HEK293 (cell line): Measurements from ENCODE around the gene ATG10.

Source experiments
- CTCF ChIP-seq: fragments of 450-650 bp; formaldehyde crosslinking; IDR thresholded peaks from 2 replicates; pipeline ENCODE4 v1.5.1; 2016; ENCODE audit warnings: missing biosample characterization, missing genetic modification characterization
- GLIS1 ChIP-seq: fragments of 450-650 bp; formaldehyde crosslinking; IDR thresholded peaks from 2 replicates; pipeline ENCODE4 v1.5.1; 2016; ENCODE audit warnings: missing biosample characterization, missing genetic modification characterization
- KLF9 ChIP-seq: fragments of 450-650 bp; formaldehyde crosslinking; IDR thresholded peaks from 2 replicates; pipeline ENCODE4 v1.5.1; 2016; ENCODE audit warnings: missing biosample characterization, missing genetic modification characterization, low read depth
- TRIM28 ChIP-seq: IDR thresholded peaks from 2 replicates; pipeline ENCODE4 v1.6.1; 2011; ENCODE audit warnings: low read length, control low read depth, borderline replicate concordance
- YY1 ChIP-seq: fragments of 450-650 bp; formaldehyde crosslinking; IDR thresholded peaks from 2 replicates; pipeline ENCODE4 v1.5.1; 2018; ENCODE audit warnings: missing biosample characterization, missing genetic modification characterization
- ZBTB1 ChIP-seq: fragments of 450-650 bp; formaldehyde crosslinking; IDR thresholded peaks from 2 replicates; pipeline ENCODE4 v1.5.1; 2016; ENCODE audit warnings: missing biosample characterization, missing genetic modification characterization
- ZNF148 ChIP-seq: fragments of 450-650 bp; formaldehyde crosslinking; IDR thresholded peaks from 2 replicates; pipeline ENCODE4 v1.5.0; 2017; ENCODE audit warnings: missing biosample characterization, missing genetic modification characterization, borderline replicate concordance
- ZNF292 ChIP-seq: fragments of 450-650 bp; formaldehyde crosslinking; IDR thresholded peaks from 2 replicates; pipeline ENCODE4 v1.5.1; 2016; ENCODE audit warnings: low read depth, missing biosample characterization, missing genetic modification characterization, borderline replicate concordance
- ZNF391 ChIP-seq: fragments of 450-650 bp; formaldehyde crosslinking; IDR thresholded peaks from 2 replicates; pipeline ENCODE4 v1.5.1; 2016; ENCODE audit warnings: low read depth, missing biosample characterization, missing genetic modification characterization, borderline replicate concordance
- ZNF473 ChIP-seq: fragments of 450-650 bp; formaldehyde crosslinking; IDR thresholded peaks from 2 replicates; pipeline ENCODE4 v1.5.1; 2017; ENCODE audit warnings: missing biosample characterization, missing genetic modification characterization
- ZNF658 ChIP-seq: fragments of 450-650 bp; formaldehyde crosslinking; IDR thresholded peaks from 2 replicates; pipeline ENCODE4; 2016; ENCODE audit warnings: missing biosample characterization, missing genetic modification characterization
- ZNF677 ChIP-seq: fragments of 450-650 bp; IDR thresholded peaks from 2 replicates; pipeline ENCODE4 v1.5.0; 2018; ENCODE audit warnings: missing biosample characterization, mild to moderate bottlenecking, missing genetic modification characterization, moderate library complexity
- ZNF785 ChIP-seq: fragments of 450-650 bp; formaldehyde crosslinking; IDR thresholded peaks from 2 replicates; pipeline ENCODE4 v1.5.1; 2016; ENCODE audit warnings: missing biosample characterization, missing genetic modification characterization
- TF ChIP-seq, protein P1 (sequence below): fragments of 450-650 bp; formaldehyde crosslinking; IDR thresholded peaks from 2 replicates; pipeline ENCODE4 v1.5.1; 2016; ENCODE audit warnings: missing biosample characterization, missing genetic modification characterization

GRCh38 chr5:81961651-81962440, 10.0 kb upstream of the ATG10 start:
- TF ChIP-seq ZNF473 (tag by site-specific recombination), result no peak
- no peak for TF ChIP-seq ZBTB1 (tag by site-specific recombination)
- TF ChIP-seq CTCF (tag by site-specific recombination), result no peak
- no peak for TF ChIP-seq ZNF148 (tag by site-specific recombination)
- no peak for TF ChIP-seq ZNF292 (tag by site-specific recombination)
- no peak for TF ChIP-seq TRIM28
- no peak for TF ChIP-seq ZNF391 (tag by site-specific recombination)
- TF ChIP-seq ZNF677 (tag by site-specific recombination), result no peak
- no peak for TF ChIP-seq ZNF785 (tag by site-specific recombination)
- no peak for TF ChIP-seq KLF9 (tag by site-specific recombination)
- no peak for TF ChIP-seq YY1
- TF ChIP-seq ZNF658 (tag by site-specific recombination), result no peak
- TF ChIP-seq, protein P1, sequence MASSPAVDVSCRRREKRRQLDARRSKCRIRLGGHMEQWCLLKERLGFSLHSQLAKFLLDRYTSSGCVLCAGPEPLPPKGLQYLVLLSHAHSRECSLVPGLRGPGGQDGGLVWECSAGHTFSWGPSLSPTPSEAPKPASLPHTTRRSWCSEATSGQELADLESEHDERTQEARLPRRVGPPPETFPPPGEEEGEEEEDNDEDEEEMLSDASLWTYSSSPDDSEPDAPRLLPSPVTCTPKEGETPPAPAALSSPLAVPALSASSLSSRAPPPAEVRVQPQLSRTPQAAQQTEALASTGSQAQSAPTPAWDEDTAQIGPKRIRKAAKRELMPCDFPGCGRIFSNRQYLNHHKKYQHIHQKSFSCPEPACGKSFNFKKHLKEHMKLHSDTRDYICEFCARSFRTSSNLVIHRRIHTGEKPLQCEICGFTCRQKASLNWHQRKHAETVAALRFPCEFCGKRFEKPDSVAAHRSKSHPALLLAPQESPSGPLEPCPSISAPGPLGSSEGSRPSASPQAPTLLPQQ (tag by site-specific recombination), result no peak
- no peak for TF ChIP-seq GLIS1 (tag by site-specific recombination)
